ENCODE results near the gene YARS1.

The YARS1 gene

GRCh38 chr1:32779242-32779641 lies 37.9 kb downstream of the YARS1 start:
- no peak for TF ChIP-seq ZNF274 (IDR thresholded peaks at IDR 0.05; ENCODE audit: low read depth, low read length)
- no peak overlapping the region for H3K4me3 ChIP-seq (ENCODE audit: low read length)

DNA sequence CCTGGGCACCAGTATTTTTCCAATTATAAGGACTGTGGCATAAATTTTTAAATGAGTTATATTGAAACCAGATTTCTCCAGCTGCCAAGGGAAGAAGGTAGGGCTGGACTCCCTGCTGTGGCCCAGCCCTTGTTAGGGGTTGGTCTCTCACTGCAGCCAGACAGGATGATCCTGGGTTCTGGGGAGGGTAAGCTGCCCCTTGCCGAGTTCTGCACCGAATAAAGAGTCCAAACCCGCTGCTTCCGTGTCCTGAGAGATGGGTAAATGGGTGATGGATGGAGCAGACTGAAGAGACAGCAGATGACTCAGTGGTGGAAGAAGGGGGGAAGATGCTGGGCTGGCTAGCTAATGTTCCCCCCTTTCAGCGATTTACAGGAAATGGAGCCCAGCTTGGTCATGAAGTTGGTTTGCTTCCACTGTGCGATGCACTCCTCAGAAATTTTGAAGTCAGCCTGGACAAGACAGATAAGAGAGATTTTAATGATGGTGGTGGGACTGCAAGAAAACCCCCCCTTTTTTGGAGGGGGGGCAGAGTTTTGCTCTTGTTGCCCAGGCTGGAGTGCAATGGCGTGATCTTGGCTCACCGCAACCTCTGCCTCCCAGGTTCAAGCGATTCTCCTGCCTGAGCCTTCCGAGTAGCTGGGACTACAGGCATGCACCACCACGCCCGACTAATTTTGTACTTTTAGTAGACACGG lies 41.4 kb downstream of the YARS1 start:
- no peak for TF ChIP-seq ZNF274 (IDR thresholded peaks at IDR 0.05; ENCODE audit: low read depth, low read length)

GRCh38 chr1:32774950-32775634 lies 42.1 kb downstream of the YARS1 start:
- H3K4me3 ChIP-seq (ENCODE audit: low read length): no peak overlapping the region
- TF ChIP-seq ZNF274 (IDR thresholded peaks at IDR 0.05; ENCODE audit: low read depth, low read length): no peak

More for the DNA sequence above, 41.4 kb downstream of the YARS1 start:
- H3K4me3 ChIP-seq (ENCODE audit: low read length): no peak overlapping the region

DNA sequence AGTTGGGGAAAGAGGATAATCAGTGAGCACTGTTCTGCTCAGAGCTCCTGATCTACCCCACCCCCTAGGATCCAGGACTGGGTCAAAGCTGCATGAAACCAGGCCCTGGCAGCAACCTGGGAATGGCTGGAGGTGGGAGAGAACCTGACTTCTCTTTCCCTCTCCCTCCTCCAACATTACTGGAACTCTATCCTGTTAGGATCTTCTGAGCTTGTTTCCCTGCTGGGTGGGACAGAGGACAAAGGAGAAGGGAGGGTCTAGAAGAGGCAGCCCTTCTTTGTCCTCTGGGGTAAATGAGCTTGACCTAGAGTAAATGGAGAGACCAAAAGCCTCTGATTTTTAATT lies 42.7 kb downstream of the YARS1 start:
- no peak for TF ChIP-seq ZNF274 (IDR thresholded peaks at IDR 0.05; ENCODE audit: low read depth, low read length)

GRCh38 chr1:32773764-32774463 lies 43.2 kb downstream of the YARS1 start:
- no peak for TF ChIP-seq ZNF274 (IDR thresholded peaks at IDR 0.05; ENCODE audit: low read depth, low read length)
- H3K4me3 ChIP-seq (ENCODE audit: low read length): no peak overlapping the region

More for the DNA sequence above, 42.7 kb downstream of the YARS1 start:
- no peak overlapping the region for H3K4me3 ChIP-seq (ENCODE audit: low read length)

DNA sequence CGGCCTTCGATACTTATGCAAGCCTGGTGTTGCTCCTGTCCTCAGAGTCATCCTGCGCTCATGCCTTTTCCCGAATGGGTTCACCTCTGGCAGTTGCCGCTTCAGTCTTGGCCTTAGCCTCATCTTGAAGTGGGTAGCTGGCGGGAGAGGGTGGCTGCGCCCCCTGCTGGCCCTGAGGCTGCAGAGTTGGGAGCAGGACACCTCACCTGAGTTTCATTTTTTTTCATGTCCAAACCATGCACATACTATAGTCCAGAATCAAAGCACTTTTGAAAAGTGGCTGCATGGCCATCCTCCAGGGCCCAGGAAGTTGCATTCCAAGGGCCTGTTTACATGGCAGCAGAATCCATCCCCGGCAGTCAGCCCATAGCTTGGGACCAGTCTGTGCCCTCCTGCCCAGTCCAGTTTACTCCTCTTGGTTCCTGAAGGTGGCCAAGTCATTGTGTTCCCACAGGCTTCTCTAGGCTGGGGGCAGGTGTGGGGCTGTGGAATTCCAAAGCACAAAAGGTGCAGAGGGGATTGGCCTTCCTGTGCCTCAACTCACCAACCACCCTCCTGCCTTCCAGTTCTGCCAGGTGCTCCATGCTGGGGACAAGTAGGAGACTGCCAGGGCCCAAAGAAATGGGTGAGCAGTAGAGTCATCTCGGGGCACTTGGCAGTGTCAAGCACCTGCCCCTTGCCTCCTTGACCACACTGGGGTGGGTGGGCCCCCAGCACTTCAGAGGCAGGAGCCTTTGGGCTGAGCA lies 44.0 kb downstream of the YARS1 start:
- H3K4me3 ChIP-seq (ENCODE audit: low read length): no peak overlapping the region
- TF ChIP-seq ZNF274 (IDR thresholded peaks at IDR 0.05; ENCODE audit: low read depth, low read length): no peak

GRCh38 chr1:32772281-32773017 lies 44.7 kb downstream of the YARS1 start:
- TF ChIP-seq ZNF274 (IDR thresholded peaks at IDR 0.05; ENCODE audit: low read depth, low read length): no peak
- no peak overlapping the region for H3K4me3 ChIP-seq (ENCODE audit: low read length)

DNA sequence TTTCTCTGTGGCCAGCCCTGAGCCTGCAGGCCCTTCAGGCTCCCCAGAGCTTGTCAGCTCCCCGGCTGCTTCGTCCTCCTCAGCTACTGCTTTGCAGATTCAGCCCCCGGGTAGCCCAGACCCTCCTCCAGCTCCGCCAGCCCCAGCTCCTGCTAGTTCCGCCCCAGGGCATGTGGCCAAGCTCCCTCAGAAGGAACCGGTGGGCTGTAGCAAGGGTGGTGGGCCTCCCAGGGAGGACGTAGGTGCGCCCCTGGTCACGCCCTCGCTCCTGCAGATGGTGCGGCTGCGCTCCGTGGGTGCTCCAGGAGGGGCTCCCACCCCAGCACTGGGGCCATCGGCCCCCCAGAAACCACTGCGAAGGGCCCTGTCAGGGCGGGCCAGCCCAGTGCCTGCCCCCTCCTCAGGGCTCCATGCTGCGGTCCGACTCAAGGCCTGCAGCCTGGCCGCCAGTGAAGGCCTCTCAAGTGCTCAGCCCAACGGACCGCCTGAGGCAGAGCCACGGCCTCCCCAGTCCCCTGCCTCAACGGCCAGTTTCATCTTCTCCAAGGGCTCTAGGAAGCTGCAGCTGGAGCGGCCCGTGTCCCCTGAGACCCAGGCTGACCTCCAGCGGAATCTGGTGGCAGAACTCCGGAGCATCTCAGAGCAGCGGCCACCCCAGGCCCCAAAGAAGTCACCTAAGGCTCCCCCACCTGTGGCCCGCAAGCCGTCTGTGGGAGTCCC lies 45.4 kb downstream of the YARS1 start:
- no peak overlapping the region for H3K4me3 ChIP-seq (ENCODE audit: low read length)
- no peak for TF ChIP-seq ZNF274 (IDR thresholded peaks at IDR 0.05; ENCODE audit: low read depth, low read length)

DNA sequence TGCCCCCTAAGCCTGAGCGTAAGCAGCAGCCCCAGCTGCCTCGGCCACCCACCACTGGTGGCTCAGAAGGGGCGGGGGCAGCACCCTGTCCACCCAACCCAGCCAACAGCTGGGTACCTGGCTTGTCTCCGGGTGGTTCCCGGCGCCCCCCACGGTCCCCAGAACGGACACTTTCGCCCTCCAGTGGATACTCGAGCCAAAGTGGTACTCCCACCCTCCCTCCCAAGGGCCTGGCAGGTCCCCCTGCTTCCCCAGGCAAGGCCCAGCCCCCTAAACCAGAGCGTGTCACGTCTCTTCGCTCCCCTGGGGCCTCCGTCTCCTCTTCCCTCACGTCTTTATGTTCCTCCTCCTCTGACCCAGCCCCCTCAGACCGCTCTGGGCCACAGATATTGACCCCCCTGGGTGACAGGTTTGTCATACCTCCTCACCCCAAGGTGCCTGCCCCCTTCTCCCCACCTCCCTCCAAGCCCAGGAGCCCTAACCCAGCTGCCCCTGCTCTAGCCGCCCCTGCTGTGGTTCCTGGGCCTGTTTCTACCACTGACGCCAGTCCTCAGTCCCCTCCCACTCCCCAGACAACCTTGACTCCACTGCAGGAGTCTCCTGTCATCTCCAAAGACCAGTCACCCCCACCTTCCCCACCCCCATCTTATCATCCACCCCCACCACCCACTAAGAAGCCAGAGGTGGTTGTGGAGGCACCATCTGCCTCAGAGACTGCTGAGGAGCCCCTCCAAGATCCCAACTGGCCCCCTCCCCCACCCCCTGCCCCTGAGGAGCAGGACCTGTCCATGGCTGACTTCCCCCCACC lies 46.2 kb downstream of the YARS1 start:
- TF ChIP-seq ZNF274 (IDR thresholded peaks at IDR 0.05; ENCODE audit: low read depth, low read length): no peak
- no peak overlapping the region for H3K4me3 ChIP-seq (ENCODE audit: low read length)

GRCh38 chr1:32770221-32770731 lies 46.9 kb downstream of the YARS1 start:
- H3K4me3 ChIP-seq (ENCODE audit: low read length): no peak overlapping the region
- no peak for TF ChIP-seq ZNF274 (IDR thresholded peaks at IDR 0.05; ENCODE audit: low read depth, low read length)

DNA sequence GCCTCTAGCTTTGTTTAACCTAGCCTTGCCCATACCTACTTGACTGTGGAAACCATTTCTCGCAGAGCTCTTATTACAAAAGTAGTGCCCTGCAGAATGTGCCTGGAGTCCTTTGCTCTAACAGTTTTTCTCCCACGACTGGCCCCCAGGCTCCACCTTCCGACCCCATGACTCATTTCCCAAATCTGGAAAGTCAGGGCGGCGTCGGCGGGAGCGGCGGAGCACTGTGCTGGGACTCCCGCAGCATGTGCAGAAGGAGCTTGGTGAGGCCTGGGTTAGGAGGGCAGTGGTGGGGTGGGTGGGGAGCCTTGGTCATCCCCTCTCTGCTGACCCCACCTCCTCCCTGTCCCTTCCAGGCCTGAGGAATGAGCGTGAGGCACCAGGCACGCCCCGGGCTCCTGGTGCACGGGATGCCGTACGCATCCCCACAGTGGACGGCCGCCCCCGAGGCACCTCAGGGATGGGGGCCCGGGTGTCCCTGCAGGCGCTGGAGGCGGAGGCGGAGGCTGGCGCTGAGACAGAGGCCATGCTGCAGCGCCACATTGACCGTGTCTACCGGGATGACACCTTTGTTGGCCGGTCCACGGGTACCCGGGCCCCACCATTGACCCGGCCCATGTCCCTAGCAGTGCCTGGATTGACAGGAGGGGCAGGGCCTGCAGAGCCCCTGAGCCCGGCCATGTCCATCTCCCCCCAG lies 47.5 kb downstream of the YARS1 start:
- no peak overlapping the region for H3K4me3 ChIP-seq (ENCODE audit: low read length)
- no peak for TF ChIP-seq ZNF274 (IDR thresholded peaks at IDR 0.05; ENCODE audit: low read depth, low read length)
